NT2/D1 (cell line): Measurements from ENCODE around the gene TEKT5.

Experiments
- SUZ12 ChIP-seq: IDR thresholded peaks from 2 replicates; pipeline ENCODE4 v1.6.1; 2011; ENCODE audit not compliant: insufficient read length, insufficient read depth; ENCODE audit errors: extremely low read depth
- YY1 ChIP-seq: IDR thresholded peaks from 2 replicates; pipeline ENCODE4 v1.6.1; 2011; ENCODE audit not compliant: insufficient read length, insufficient read depth
- ZNF274 ChIP-seq: IDR thresholded peaks from 2 replicates; pipeline ENCODE4 v1.6.1; 2011; ENCODE audit warnings: mild to moderate bottlenecking, low read depth, low read length

DNA sequence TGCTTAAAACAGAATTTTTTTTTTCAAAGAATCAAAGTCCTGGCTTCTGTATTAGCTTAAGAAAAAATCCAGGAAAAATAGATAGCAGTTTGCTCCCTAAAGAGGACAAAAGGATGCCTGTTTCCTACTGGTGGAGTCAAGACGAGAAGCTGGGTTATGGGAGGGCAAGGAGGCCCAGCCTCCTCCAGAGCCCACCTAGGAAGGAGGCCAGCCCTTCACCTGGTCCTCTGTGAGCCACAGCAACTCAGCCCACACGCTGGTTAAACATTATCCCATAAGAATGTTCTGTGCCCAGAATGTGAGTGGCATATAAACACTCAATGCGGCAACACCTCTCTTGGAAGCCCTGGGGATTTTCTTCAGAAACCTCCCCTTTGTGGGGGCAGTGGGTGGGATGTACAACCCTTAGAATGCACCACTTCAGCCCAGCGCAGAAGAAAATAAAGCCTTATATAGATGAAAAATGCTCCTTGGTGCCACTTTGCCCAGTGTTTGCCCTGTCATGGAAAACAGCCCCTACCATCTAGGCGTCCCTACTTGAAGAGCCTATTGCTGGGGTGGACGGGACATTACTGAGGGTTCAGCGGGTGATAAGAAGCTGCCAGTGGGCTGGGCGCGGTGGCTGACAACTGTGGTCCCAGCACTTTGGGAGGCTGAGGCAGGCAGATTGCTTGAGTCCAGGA lies 48.0 kb downstream of the TEKT5 start:
- TF ChIP-seq SUZ12, result no peak
- no peak for TF ChIP-seq ZNF274
- no peak for TF ChIP-seq YY1
